GM23248 (cell line): Measurements from ENCODE around the gene LDLRAD4. TPM values are rescaled to one million over a fixed set of nuclear protein-coding genes. Genes with fewer than 3 reads are reported as not detected.

Experiments
- DNase-seq: peaks from one replicate; pipeline ENCODE4 v3.0.0-alpha.2; 2015
- H2AFZ ChIP-seq: fragments of 200-600 bp; sonication (generic); 2 replicates; pipeline ENCODE4 v1.6.1; 2016; ENCODE audit warnings: antibody characterized with exemption
- H3F3A ChIP-seq: fragments of 200-600 bp; sonication (generic); 2 replicates; pipeline ENCODE4 v1.6.1; 2016; ENCODE audit warnings: mild to moderate bottlenecking, antibody characterized with exemption, mixed run types; ENCODE audit not compliant: insufficient read depth
- H3K27ac ChIP-seq: fragments of 200-600 bp; sonication (generic); 2 replicates; pipeline ENCODE4 v1.5.1; 2016; ENCODE audit warnings: mild to moderate bottlenecking
- H3K27me3 ChIP-seq: fragments of 200-600 bp; sonication (generic); replicated peaks from 2 replicates; pipeline ENCODE4 v1.6.1; 2016; ENCODE audit warnings: mild to moderate bottlenecking; ENCODE audit not compliant: insufficient read depth
- H3K36me3 ChIP-seq: fragments of 200-600 bp; sonication (generic); 2 replicates; pipeline ENCODE4 v1.6.1; 2016; ENCODE audit warnings: low read depth, mild to moderate bottlenecking
- H3K4me1 ChIP-seq: fragments of 200-600 bp; sonication (generic); 2 replicates; pipeline ENCODE4 v1.6.1; 2016; ENCODE audit warnings: mild to moderate bottlenecking; ENCODE audit not compliant: insufficient read depth
- H3K4me2 ChIP-seq: fragments of 200-600 bp; sonication (generic); one replicate; pipeline ENCODE4 v1.6.1; 2016; ENCODE audit warnings: mild to moderate bottlenecking; ENCODE audit not compliant: unreplicated experiment
- H3K4me3 ChIP-seq: fragments of 200-600 bp; sonication (generic); 2 replicates; pipeline ENCODE4 v1.5.1; 2016; ENCODE audit warnings: mild to moderate bottlenecking
- H3K79me2 ChIP-seq: fragments of 200-600 bp; sonication (generic); 2 replicates; pipeline ENCODE4 v1.6.1; 2016; ENCODE audit warnings: mild to moderate bottlenecking; ENCODE audit not compliant: insufficient read depth
- H3K9ac ChIP-seq: fragments of 200-600 bp; sonication (generic); 2 replicates; pipeline ENCODE4 v1.6.1; 2016; ENCODE audit warnings: mild to moderate bottlenecking
- H3K9me2 ChIP-seq: fragments of 200-600 bp; sonication (generic); 2 replicates; pipeline ENCODE4 v1.6.1; 2016; ENCODE audit warnings: mixed run types, mild to moderate bottlenecking, moderate library complexity; ENCODE audit not compliant: insufficient read depth
- H3K9me3 ChIP-seq: fragments of 200-600 bp; sonication (generic); one replicate; pipeline ENCODE4 v1.6.1; 2017; ENCODE audit warnings: low read depth
- H4K20me1 ChIP-seq: fragments of 200-600 bp; sonication (generic); 2 replicates; pipeline ENCODE4 v1.6.0; 2016; ENCODE audit not compliant: insufficient read depth
- EZH2 ChIP-seq: fragments of 200-600 bp; sonication (generic); IDR thresholded peaks from 2 replicates; pipeline ENCODE4 v1.6.1; 2018; ENCODE audit warnings: antibody characterized with exemption, mild to moderate bottlenecking; ENCODE audit not compliant: insufficient read depth, poor library complexity, severe bottlenecking
- EZH2phosphoT487 ChIP-seq: fragments of 200-600 bp; sonication (generic); IDR thresholded peaks from 2 replicates; pipeline ENCODE4 v1.6.1; 2018; ENCODE audit warnings: antibody characterized with exemption, moderate library complexity, mild to moderate bottlenecking, low read depth; ENCODE audit not compliant: insufficient read depth
- WGBS, 2 experiments: methylation state at CpG; one replicate each; pipeline ENCODE4 v1.1.6; 2015 to 2017; ENCODE audit warnings: low lambda C conversion rate in 2 of 2, low coverage in 1 of 2; ENCODE audit errors: missing lambda C conversion rate in 2 of 2; 5-methylcytosine and 5-hydroxymethylcytosine counted together
- in situ Hi-C: fragments of 300-500 bp; cut with MboI; formaldehyde crosslinking; loops from 2 replicates; pipeline ENCODE4 v1.15.0; 2020
- polyA plus RNA-seq: library from polyadenylated mRNA; unstranded; fragments of >200 nt; fragmentation: Nextera tagmentation; extraction: Ambion mirVana; gene quantifications from 2 replicates; pipeline ENCODE4 v1.2.1, GENCODE V29; 2016
- total RNA-seq: library from RNA; depleted of rRNA; stranded (reverse); fragments of >200 nt; shearing (Covaris generic); gene quantifications from 2 replicates; pipeline ENCODE4 v1.2.3, GENCODE V29; 2014

The LDLRAD4 gene
- total and polyA plus RNA-seq, 2 experiments from 2014 or later = not detected

DNA sequence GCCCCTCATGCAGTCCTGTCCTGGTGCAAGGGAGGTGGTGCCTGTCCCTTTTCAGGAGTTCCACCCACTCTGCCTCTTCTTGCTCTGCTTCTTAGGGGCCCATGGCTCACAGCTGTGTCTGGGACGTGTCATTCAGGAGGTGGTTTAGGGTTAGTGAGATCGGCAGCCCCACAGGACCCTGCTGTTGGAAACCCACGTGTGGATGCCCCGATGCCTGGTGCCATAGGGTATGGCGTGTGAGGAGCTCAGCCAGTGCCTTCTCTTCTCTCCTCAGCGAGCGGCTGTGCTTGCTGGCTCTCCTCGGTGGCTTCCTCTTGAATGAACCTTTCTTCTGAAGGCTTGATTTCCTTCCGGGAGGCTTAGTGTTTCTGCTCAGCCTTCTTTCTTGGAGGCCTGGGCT, 55.2 kb downstream of the LDLRAD4 start:
- no peak for TF ChIP-seq EZH2phosphoT487
- TF ChIP-seq EZH2 = no peak
- no peak overlapping the region for H3K27ac ChIP-seq
- H3K4me2 ChIP-seq = no peak overlapping the region
- no peaks in the 10 kb centered on the region for H3K4me1 ChIP-seq
- no peak for DNase-seq
- 45 to 49% methylated on average over 9 of the region's 9 CpGs for WGBS, 2 experiments
- in situ Hi-C loops = no loop called here
- no peaks in the 10 kb centered on the region for H3K9me2 ChIP-seq
- H3K9ac ChIP-seq = no peak overlapping the region
- no peaks in the 10 kb centered on the region for H3K9me3 ChIP-seq
- no peak overlapping the region for H2AFZ ChIP-seq
- no peaks in the 10 kb centered on the region for H3K36me3 ChIP-seq
- no peaks in the 10 kb centered on the region for H3K79me2 ChIP-seq
- H3K4me3 ChIP-seq = no peak overlapping the region
- peaks cover 17% of the 10 kb centered on the region for H3K27me3 ChIP-seq
- no peaks in the 10 kb centered on the region for H3F3A ChIP-seq
- no peaks in the 10 kb centered on the region for H4K20me1 ChIP-seq

DNA sequence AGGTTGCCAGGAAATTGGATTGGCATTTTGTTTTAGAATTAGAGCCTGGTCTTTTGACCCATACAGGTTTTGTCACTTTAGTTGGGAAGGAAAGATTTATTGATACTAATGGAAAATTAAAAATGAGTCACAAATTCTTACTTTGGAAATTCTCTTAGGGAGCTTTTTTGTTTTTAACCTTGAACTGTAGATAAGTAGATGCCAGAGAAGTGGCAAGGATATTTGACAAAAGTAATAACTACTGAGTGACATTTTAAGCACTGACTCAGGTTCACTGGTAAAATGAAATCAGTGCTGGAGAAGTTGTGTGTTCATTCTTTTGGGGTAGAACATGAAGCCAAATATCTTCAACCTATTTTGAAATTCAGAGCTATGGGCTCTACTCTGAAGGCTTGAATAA, 56.5 kb downstream of the LDLRAD4 start:
- Histone ChIP-seq H3K27ac (no peak overlapping the region), H3K4me2 (no peak overlapping the region), H4K20me1 (no peaks in the 10 kb centered on the region), H3K9ac (no peak overlapping the region), H3K36me3 (no peaks in the 10 kb centered on the region), H3F3A (no peaks in the 10 kb centered on the region), H3K4me1 (no peaks in the 10 kb centered on the region), H3K4me3 (no peak overlapping the region), H3K27me3 (peaks cover 5% of the 10 kb centered on the region), H3K79me2 (no peaks in the 10 kb centered on the region), H3K9me2 (no peaks in the 10 kb centered on the region), H2AFZ (no peak overlapping the region), H3K9me3 (no peaks in the 10 kb centered on the region)
- no peak for TF ChIP-seq EZH2phosphoT487
- no peak for TF ChIP-seq EZH2
- DNase-seq = no peak
- in situ Hi-C loops = no loop called here

DNA sequence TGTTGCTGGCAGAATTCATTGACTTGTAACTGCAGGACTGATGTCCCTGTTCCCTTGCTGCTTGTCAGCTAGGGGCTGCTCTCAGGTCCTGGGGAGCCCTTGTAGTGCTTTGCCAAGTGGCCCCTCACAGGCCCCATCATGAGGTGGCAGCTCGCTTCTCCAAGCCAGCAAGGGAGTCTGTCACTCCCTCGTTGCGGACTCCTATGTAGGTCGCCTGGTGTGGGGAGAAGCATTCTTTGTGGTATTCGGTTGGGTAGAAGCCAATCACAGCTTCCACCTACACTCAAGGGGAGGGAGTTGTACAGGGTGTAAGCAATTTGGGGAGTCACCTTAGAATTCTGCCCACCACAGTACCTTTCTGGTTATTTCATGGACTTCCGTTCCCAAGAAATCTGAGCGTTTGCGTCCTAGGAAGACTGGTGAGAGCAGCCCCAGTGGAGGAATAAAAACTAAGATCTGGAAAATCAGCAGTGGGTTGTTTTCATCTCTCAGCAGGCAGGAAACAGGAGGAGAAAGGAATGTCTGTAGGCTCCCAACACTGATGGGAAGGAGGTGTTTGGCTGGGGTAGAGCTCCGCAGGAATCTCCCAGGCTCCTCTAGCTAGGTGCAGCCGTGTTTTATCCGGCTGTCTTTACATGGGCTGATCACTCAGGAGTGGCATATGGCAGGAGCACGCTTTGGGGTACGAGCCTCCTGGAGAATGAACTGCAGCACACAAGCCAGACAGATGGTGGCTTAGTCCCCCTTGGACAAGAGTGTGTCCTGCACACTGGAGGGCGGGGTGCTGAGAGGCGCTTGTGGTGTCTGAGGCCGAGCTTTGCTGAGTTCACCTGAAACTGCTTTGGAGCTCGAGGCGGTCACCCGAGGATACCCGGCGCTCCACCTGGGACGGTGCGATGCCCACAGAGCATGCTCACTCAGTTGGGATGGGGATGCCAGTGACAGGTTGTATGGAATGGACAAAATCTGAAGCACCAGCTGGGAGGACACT, 58.3 kb downstream of the LDLRAD4 start:
- Histone ChIP-seq H3K36me3 (no peaks in the 10 kb centered on the region), H3K9ac (no peak overlapping the region), H3F3A (no peaks in the 10 kb centered on the region), H3K27me3 (no peaks in the 10 kb centered on the region; the same call in 1 of the 2 replicates), H3K4me2 (no peak overlapping the region), H3K79me2 (no peaks in the 10 kb centered on the region), H4K20me1 (no peaks in the 10 kb centered on the region), H3K27ac (no peak overlapping the region), H2AFZ (no peak overlapping the region), H3K9me3 (no peaks in the 10 kb centered on the region), H3K4me1 (no peaks in the 10 kb centered on the region), H3K9me2 (no peaks in the 10 kb centered on the region), H3K4me3 (no peak overlapping the region)
- DNase-seq = no peak
- in situ Hi-C loops = no loop called here
- 71 to 72% methylated on average over 23 of the region's 23 CpGs for WGBS, 2 experiments
- TF ChIP-seq EZH2phosphoT487 = no peak
- TF ChIP-seq EZH2 = no peak

DNA sequence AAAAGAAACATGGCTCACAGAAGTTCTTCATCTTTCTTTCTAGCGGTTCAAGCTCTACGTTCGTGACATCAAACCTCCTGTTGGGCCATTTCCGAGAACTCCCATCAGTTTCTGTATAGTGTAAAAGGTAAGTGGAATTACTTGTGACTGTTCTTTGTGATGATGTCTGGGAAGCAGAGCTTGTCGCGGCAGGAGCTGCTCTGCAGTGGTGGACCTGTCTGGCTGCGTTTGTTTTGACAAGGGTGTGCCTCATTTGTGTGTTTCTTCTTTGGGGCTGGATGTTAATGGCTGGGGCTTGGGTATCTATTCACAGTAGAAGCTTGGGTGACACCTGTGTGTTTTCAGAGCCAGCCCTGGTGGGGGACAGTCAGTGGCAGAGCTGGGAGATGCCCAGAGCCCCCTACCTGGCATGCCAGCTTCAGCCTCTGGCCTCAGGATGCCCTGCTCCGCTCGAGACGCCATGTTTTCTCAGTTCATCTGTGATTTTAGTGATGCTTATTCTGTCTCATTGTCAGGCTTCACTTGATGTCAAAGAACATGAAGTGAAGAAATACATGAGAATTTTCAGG, 59.6 kb downstream of the LDLRAD4 start:
- WGBS, 2 experiments = 60 to 62% methylated on average over 10 of the region's 10 CpGs

More for the DNA sequence above, 59.6 kb downstream of the LDLRAD4 start:
- in situ Hi-C loops = no loop called here
- no peak for DNase-seq
- Histone ChIP-seq H2AFZ (no peak overlapping the region), H4K20me1 (no peaks in the 10 kb centered on the region), H3K4me2 (no peak overlapping the region), H3K4me3 (no peak overlapping the region), H3K27ac (no peak overlapping the region), H3K4me1 (no peaks in the 10 kb centered on the region), H3K9ac (no peak overlapping the region), H3K79me2 (no peaks in the 10 kb centered on the region), H3K9me2 (no peaks in the 10 kb centered on the region), H3F3A (no peaks in the 10 kb centered on the region), H3K9me3 (no peaks in the 10 kb centered on the region), H3K27me3 (no peaks in the 10 kb centered on the region; the same call in 1 of the 2 replicates), H3K36me3 (no peaks in the 10 kb centered on the region)
- TF ChIP-seq EZH2phosphoT487 = no peak
- no peak for TF ChIP-seq EZH2
